Vagina (tissue), 2 donors: ENCODE results near the gene CXXC4. TPM values are rescaled to one million over a fixed set of nuclear protein-coding genes. Genes with fewer than 3 reads are reported as not detected.

Experiments used
- DNase-seq, 2 donors: peaks; one replicate each; pipeline ENCODE4 v3.0.0-alpha.2; 2017; ENCODE audit errors: extremely low spot score in 2 of 2
- H3K27ac ChIP-seq: fragments of 200-600 bp; sonication (generic); one replicate; pipeline ENCODE4 v1.5.1; 2019
- H3K27me3 ChIP-seq: fragments of 200-600 bp; sonication (generic); one replicate; pipeline ENCODE4 v1.5.1; 2019
- H3K36me3 ChIP-seq, 2 donors: fragments of 200-600 bp; sonication (generic); one replicate each; pipeline ENCODE4 v1.5.1; 2017 to 2019
- H3K4me1 ChIP-seq: fragments of 200-600 bp; sonication (generic); one replicate; pipeline ENCODE4 v1.5.1; 2019
- H3K4me3 ChIP-seq, 2 donors: fragments of 200-600 bp; sonication (generic); 1 replicate in 1 of 2; 2 replicates in 1 of 2; pipeline ENCODE4 v1.5.1; 2016 to 2019
- H3K9me3 ChIP-seq: fragments of 200-600 bp; sonication (generic); one replicate; pipeline ENCODE4 v1.5.1; 2019
- POLR2A ChIP-seq, 2 donors: fragments of 450-650 bp; IDR thresholded peaks; one replicate each; pipeline ENCODE4 v1.6.1; 2017; ENCODE audit warnings: antibody characterized with exemption in 2 of 2, mild to moderate bottlenecking in 2 of 2, moderate library complexity in 2 of 2
- POLR2AphosphoS5 ChIP-seq, 2 donors: sonication (generic); formaldehyde crosslinking; IDR thresholded peaks; one replicate each; pipeline ENCODE4 v1.9.0; 2017; ENCODE audit warnings: antibody characterized with exemption in 2 of 2, mild to moderate bottlenecking in 2 of 2, low read depth in 1 of 2; ENCODE audit not compliant: insufficient read depth in 1 of 2
- intact Hi-C: fragments of 100-400 bp; cut with DNase I; formaldehyde crosslinking; loops from one replicate; pipeline ENCODE4 v1.15.1; 2023
- total RNA-seq: library from RNA; depleted of rRNA; stranded (reverse); fragments of >200 nt; gene quantifications from one replicate; pipeline ENCODE4 v1.2.3, GENCODE V29; 2016
- TF ChIP-seq, protein P1 (sequence below), 3 experiments: fragments of 450-650 bp in 2 of 3; fragments of 200-600 bp in 1 of 3; sonication (generic) in 1 of 3; IDR thresholded peaks; one replicate each; pipeline ENCODE4 v1.5.1; 2017 to 2019; ENCODE audit warnings: antibody characterized with exemption in 3 of 3, mild to moderate bottlenecking in 2 of 3, moderate library complexity in 2 of 3

CXXC4 gene
- total RNA-seq, 1 donor from 2014 or later = 0.74 TPM

- no peaks in the 10 kb centered on the region for H3K36me3 ChIP-seq
- no peaks in the 10 kb centered on the region for H3K4me1 ChIP-seq
- no peak overlapping the region for H3K4me3 ChIP-seq
- H3K27me3 ChIP-seq = no peaks in the 10 kb centered on the region
- intact Hi-C loops = no loop called here
- TF ChIP-seq POLR2A (IDR thresholded peaks at IDR 0.05) = no peak
- TF ChIP-seq, protein P1, sequence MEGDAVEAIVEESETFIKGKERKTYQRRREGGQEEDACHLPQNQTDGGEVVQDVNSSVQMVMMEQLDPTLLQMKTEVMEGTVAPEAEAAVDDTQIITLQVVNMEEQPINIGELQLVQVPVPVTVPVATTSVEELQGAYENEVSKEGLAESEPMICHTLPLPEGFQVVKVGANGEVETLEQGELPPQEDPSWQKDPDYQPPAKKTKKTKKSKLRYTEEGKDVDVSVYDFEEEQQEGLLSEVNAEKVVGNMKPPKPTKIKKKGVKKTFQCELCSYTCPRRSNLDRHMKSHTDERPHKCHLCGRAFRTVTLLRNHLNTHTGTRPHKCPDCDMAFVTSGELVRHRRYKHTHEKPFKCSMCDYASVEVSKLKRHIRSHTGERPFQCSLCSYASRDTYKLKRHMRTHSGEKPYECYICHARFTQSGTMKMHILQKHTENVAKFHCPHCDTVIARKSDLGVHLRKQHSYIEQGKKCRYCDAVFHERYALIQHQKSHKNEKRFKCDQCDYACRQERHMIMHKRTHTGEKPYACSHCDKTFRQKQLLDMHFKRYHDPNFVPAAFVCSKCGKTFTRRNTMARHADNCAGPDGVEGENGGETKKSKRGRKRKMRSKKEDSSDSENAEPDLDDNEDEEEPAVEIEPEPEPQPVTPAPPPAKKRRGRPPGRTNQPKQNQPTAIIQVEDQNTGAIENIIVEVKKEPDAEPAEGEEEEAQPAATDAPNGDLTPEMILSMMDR (IDR thresholded peaks at IDR 0.05) = no peak
- TF ChIP-seq POLR2AphosphoS5 (IDR thresholded peaks at IDR 0.05; ENCODE audit: insufficient read depth in 1 of 2, low read depth in 1 of 2) = no peak
- H3K9me3 ChIP-seq = no peaks in the 10 kb centered on the region
- DNase-seq = no peak
- H3K27ac ChIP-seq = no peak overlapping the region
Observed at GRCh38 chr4:104465619-104466018, 29.1 kb downstream of the CXXC4 start.

DNA sequence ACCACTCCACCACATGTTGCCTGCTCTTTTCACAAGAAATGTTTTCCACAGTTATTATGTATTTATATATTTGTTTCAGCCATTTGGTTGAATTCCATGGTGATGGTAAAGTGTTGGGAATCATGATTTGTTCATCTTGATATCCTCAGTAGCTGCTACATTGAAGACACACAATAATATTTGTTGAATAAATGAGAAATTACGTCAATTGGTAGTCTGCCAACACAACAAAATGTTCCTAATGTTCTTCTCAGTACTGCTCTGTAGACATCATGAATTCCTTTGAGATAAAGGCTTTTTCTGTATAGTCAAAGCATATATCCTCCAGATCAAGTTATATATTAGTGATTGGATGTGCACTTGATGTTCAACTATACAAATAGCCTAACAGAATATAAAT lies 29.5 kb downstream of the CXXC4 start:
- TF ChIP-seq POLR2A (IDR thresholded peaks at IDR 0.05) (no peak), POLR2AphosphoS5 (IDR thresholded peaks at IDR 0.05; ENCODE audit: insufficient read depth in 1 of 2, low read depth in 1 of 2) (no peak)
- TF ChIP-seq, protein P1 (IDR thresholded peaks at IDR 0.05) = no peak
- no peak for DNase-seq
- intact Hi-C loops = no loop called here
- Histone ChIP-seq H3K4me3 (no peak overlapping the region), H3K9me3 (no peaks in the 10 kb centered on the region), H3K27me3 (no peaks in the 10 kb centered on the region), H3K4me1 (no peaks in the 10 kb centered on the region), H3K36me3 (no peaks in the 10 kb centered on the region), H3K27ac (no peak overlapping the region)

DNA sequence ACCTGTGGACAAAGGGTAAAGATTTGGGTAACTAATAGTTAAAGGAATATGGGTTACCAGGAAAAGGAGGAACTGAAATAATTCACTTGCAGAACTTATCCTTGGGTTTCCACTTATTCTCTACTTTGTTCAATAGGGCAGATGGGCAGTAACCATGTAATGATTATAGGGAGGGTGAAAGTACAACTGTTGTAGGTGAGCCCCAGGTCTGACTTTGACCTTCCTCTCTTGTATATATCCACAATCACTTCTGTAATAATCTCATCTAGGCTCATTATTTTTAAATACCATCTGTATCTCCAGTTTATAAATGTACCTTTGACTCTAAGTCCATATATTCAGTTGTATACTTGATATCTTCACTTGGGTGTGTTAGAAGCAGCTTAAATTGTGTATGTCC lies 32.1 kb downstream of the CXXC4 start:
- DNase-seq = no peak
- Histone ChIP-seq H3K36me3 (no peaks in the 10 kb centered on the region), H3K27ac (no peak overlapping the region), H3K9me3 (no peaks in the 10 kb centered on the region), H3K4me1 (no peaks in the 10 kb centered on the region), H3K27me3 (no peaks in the 10 kb centered on the region), H3K4me3 (no peak overlapping the region)
- intact Hi-C loops = no loop called here
- TF ChIP-seq POLR2AphosphoS5 (IDR thresholded peaks at IDR 0.05; ENCODE audit: insufficient read depth in 1 of 2, low read depth in 1 of 2) (no peak), POLR2A (IDR thresholded peaks at IDR 0.05) (no peak)
- TF ChIP-seq, protein P1 (IDR thresholded peaks at IDR 0.05) = no peak

DNA sequence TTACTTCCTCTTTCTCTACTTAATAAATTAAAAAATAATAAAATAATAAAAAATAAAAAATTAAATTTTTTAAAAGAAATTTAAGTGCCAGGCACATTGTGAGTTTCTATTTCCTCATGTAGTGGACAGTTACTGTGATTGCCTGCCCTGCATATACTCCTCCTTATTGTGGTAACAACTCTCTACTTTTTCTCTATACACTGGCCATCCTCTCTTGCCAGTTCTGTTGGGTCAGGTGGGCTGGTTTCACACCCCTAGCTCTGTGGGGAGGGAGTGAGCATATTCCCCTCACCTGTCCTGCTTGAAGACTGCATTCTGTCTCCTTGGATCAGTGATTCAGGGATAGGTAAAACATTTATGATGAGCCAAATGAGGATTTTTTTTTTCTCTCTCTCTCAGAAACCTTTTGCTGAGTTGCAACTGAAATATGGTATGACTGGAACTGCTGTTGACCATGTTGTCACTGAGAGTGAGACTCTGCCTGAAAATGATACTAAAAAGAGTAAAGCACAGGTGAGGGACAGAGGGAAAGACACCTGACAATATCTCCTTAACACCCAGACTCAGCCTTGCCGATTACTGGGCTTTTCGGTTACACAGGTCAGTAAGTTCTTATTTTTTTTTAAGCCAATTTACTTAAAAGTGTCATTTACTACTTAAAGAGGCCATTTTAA lies 37.2 kb downstream of the CXXC4 start:
- intact Hi-C loops = no loop called here
- no peak for DNase-seq
- no peaks in the 10 kb centered on the region for H3K4me1 ChIP-seq
- TF ChIP-seq POLR2A (IDR thresholded peaks at IDR 0.05) (no peak), POLR2AphosphoS5 (IDR thresholded peaks at IDR 0.05; ENCODE audit: insufficient read depth in 1 of 2, low read depth in 1 of 2) (no peak)
- TF ChIP-seq, protein P1 (IDR thresholded peaks at IDR 0.05) = no peak
- no peak overlapping the region for H3K4me3 ChIP-seq
- no peaks in the 10 kb centered on the region for H3K27me3 ChIP-seq
- no peaks in the 10 kb centered on the region for H3K36me3 ChIP-seq
- H3K27ac ChIP-seq = no peak overlapping the region
- H3K9me3 ChIP-seq = no peaks in the 10 kb centered on the region

DNA sequence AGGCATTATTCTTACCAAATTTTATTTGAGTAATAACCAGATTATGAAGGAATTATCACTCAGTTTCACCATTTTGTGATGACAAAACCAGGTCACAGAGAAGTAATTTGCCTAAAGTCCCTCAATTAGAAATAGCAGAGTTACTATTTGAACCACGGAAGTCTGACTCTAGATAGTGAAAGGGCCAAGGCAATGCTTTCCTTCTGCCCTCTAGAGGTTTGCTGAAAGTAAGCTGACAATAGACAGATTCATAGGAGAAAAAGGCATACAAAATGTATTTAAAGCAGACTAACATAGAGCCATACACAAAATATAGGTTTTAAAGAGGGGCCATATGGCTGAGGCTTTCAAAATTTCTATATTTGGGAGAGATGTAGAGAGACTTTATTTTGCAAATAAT lies 43.1 kb downstream of the CXXC4 start:
- no peak for TF ChIP-seq POLR2A (IDR thresholded peaks at IDR 0.05)
- TF ChIP-seq POLR2AphosphoS5 (IDR thresholded peaks at IDR 0.05; ENCODE audit: insufficient read depth in 1 of 2, low read depth in 1 of 2) = no peak
- TF ChIP-seq, protein P1 (IDR thresholded peaks at IDR 0.05) = no peak
- intact Hi-C loops = no loop called here
- Histone ChIP-seq H3K9me3 (no peaks in the 10 kb centered on the region), H3K4me3 (no peak overlapping the region), H3K36me3 (no peaks in the 10 kb centered on the region), H3K27ac (no peak overlapping the region), H3K4me1 (no peaks in the 10 kb centered on the region), H3K27me3 (no peaks in the 10 kb centered on the region)
- no peak for DNase-seq
